ENCODE data around the gene BICD1. TPM values are rescaled to one million over a fixed set of nuclear protein-coding genes. Genes with fewer than 3 reads are reported as not detected.

BICD1 gene
- polyA plus RNA-seq, 2 of the 4 experiments (the other 2 are of a cell fraction) = 13.0 to 24.3 TPM

GRCh38 chr12:32265951-32266350, 159.3 kb downstream of the BICD1 start:
- DNase-seq (ENCODE audit: low read depth in 1 of 2, low spot score in 1 of 2) (no peak), ATAC-seq (no peak), FAIRE-seq (no peak)
- WGBS (ENCODE audit: missing lambda C conversion rate) = 74% methylated on average over 3 of the region's 3 CpGs
- no peaks in the 10 kb centered on the region for H3K9me3 ChIP-seq
- no peak for TF ChIP-seq HEYL (CRISPR knock-in tag; IDR thresholded peaks at IDR 0.05)
- H3K27ac ChIP-seq = no peak overlapping the region
- H3K4me3 ChIP-seq = no peak overlapping the region
- H3K4me1 ChIP-seq = peaks cover 15% of the 10 kb centered on the region
- no peak overlapping the region for H3K4me2 ChIP-seq
- ChIA-PET POLR2A (interaction anchor here (0.6 kb wide), 1 partner anchor 619 kb away, joined by 3 read pairs; no protein-coding TSS in a partner anchor), CTCF (interaction anchor here (0.6 kb wide), 2 partner anchors 88 to 863 kb away, joined by 4 to 5 read pairs; no protein-coding TSS in a partner anchor)

- TF ChIP-seq CBX8 (IDR thresholded peaks at IDR 0.05) = no peak
- no peak for TF ChIP-seq USF2 (IDR thresholded peaks at IDR 0.05)
- TF ChIP-seq POLR2AphosphoS2 (conservative IDR thresholded peaks at IDR 0.05; ENCODE audit: low read length) = no peak
- no peak for TF ChIP-seq JUNB (IDR thresholded peaks at IDR 0.05)
- no peak for TF ChIP-seq POLR2A (IDR thresholded peaks at IDR 0.05; ENCODE audit: low read length)
- no peak for TF ChIP-seq CHD4 (IDR thresholded peaks at IDR 0.05; ENCODE audit: borderline replicate concordance)
- no peak for TF ChIP-seq ZNF302 (CRISPR knock-in tag; IDR thresholded peaks at IDR 0.05)
- no peak for TF ChIP-seq BCL3 (IDR thresholded peaks at IDR 0.05)
- TF ChIP-seq RARB (CRISPR knock-in tag; IDR thresholded peaks at IDR 0.05) = no peak
- TF ChIP-seq MAZ (IDR thresholded peaks at IDR 0.05; ENCODE audit: borderline replicate concordance, low read depth, low read length) = no peak
- TF ChIP-seq EHMT2 (IDR thresholded peaks at IDR 0.05; ENCODE audit: low read depth) = no peak
- TF ChIP-seq HEYL (CRISPR knock-in tag; IDR thresholded peaks at IDR 0.05) = no peak
- TF ChIP-seq CTCF (IDR thresholded peaks at IDR 0.05) = no peak
- TF ChIP-seq NPAS2 (CRISPR knock-in tag; IDR thresholded peaks at IDR 0.05; ENCODE audit: borderline replicate concordance) = no peak
- no peak for TF ChIP-seq HOXB13 (CRISPR knock-in tag; IDR thresholded peaks at IDR 0.05; ENCODE audit: low read depth)
- TF ChIP-seq ZSCAN20 (CRISPR knock-in tag; IDR thresholded peaks at IDR 0.05) = no peak
- no peak for TF ChIP-seq RCOR1 (IDR thresholded peaks at IDR 0.05; ENCODE audit: low read depth, low read length)
- TF ChIP-seq MAX (IDR thresholded peaks at IDR 0.05) = no peak
- TF ChIP-seq MYC (IDR thresholded peaks at IDR 0.05; ENCODE audit: borderline replicate concordance, low read length) = no peak
- no peak overlapping the region for H3K4me2 ChIP-seq
- ATAC-seq = no peak
- H3K4me1 ChIP-seq = peaks cover 23% of the 10 kb centered on the region
- ChIA-PET CTCF (no interaction called here), POLR2A (no interaction called here)
- no peak for DNase-seq (ENCODE audit: low read depth in 1 of 2, low spot score in 1 of 2)
- no peaks in the 10 kb centered on the region for H3K9me3 ChIP-seq
- 84% methylated on average over 5 of the region's 5 CpGs for WGBS (ENCODE audit: missing lambda C conversion rate)
- FAIRE-seq = no peak
- H3K4me3 ChIP-seq = no peak overlapping the region
- H3K27ac ChIP-seq = no peak overlapping the region
Measured at GRCh38 chr12:32266756-32267155, 160.1 kb downstream of the BICD1 start.
